Lower leg skin (tissue), 4 donors: ENCODE measurements around the gene SOCS6. TPM values are rescaled to one million over a fixed set of nuclear protein-coding genes. Genes with fewer than 3 reads are reported as not detected.
A peak's percentile ranks its signal among the peaks of the same experiment; 100 is the strongest.
"Not testable (repeated sequence)": the region's sequence is repeated elsewhere in the genome, so short reads cannot be mapped to it uniquely, and the experiment has no call there.

Experiments
- DNase-seq, 2 donors: peaks; one replicate each; pipeline ENCODE4 v3.0.0-alpha.2; 2019; ENCODE audit warnings: low spot score in 2 of 2
- H3K4me3 ChIP-seq: fragments of 200-600 bp; sonication (generic); 2 replicates; pipeline ENCODE4 v1.5.1; 2017; ENCODE audit warnings: mild to moderate bottlenecking, low read depth; ENCODE audit not compliant: poor library complexity, severe bottlenecking
- CTCF ChIP-seq, 3 donors: fragments of 450-650 bp; IDR thresholded peaks; one replicate each; pipeline ENCODE4 v1.5.1; 2016; ENCODE audit warnings: antibody characterized with exemption in 3 of 3, mild to moderate bottlenecking in 3 of 3, moderate library complexity in 2 of 3
- POLR2A ChIP-seq, 2 donors: fragments of 450-650 bp; IDR thresholded peaks; one replicate each; pipeline ENCODE4 v1.6.1; 2016 to 2017; ENCODE audit warnings: antibody characterized with exemption in 2 of 2, mild to moderate bottlenecking in 1 of 2, moderate library complexity in 1 of 2
- WGBS, 2 donors: methylation state at CpG; one replicate each; pipeline ENCODE4 v1.1.5; 2018; 5-methylcytosine and 5-hydroxymethylcytosine counted together
- intact Hi-C: fragments of 100-400 bp; cut with DNase I; formaldehyde crosslinking; loops from one replicate; pipeline ENCODE4 v1.15.0; 2023; ENCODE audit warnings: low total_unique reads
- total RNA-seq, 4 donors: library from RNA; depleted of rRNA; stranded (reverse); fragments of >200 nt; gene quantifications; one replicate each; pipeline ENCODE4 v1.1.0, GENCODE V29; 2016

SOCS6 gene
- total RNA-seq = 10 to 100 TPM; 13.3 to 19.7 (median 18.7) TPM

DNA sequence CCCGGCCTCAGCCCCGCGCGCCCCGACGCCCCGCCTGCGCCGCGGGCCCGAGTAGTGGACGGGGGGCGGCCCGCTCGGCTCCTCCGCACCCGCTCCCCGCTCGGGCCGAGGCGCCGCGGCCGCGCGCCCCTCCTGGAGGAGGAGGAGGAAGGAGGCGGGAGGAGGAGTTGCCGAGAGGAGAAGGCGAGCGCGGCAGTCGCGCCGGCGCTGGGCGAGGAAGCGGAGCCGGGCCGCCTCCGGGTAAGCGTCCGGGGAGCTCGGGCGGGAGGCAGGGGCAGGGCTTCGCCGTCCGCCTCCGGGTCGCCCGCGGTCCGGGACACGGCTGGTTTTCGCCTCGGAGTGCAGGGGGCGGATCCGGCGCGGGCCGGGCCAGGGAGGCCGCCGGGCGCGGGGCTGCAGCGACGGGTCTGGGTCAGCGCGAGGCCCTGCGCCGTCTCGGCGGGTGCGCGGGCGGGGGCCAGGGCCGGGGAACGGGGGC lies at the start of gene SOCS6:
SOCS6 (plus strand) TSS at position 195 of the 478 bp plus-strand sequence. CDS start 35,624 bp downstream, outside the sequence.
- peak in 1 of 2 donors; percentile 88 for DNase-seq
- WGBS, 2 donors = 0 to 1% methylated on average over 9 to 25 of the region's 77 CpGs
- no peak for TF ChIP-seq CTCF (IDR thresholded peaks at IDR 0.05)
- peak in 1 of 2 donors; percentile 53 for TF ChIP-seq POLR2A (IDR thresholded peaks at IDR 0.05)
- peak within 1 kb of the TSS; percentile 62 for H3K4me3 ChIP-seq
- intact Hi-C loops = no loop called here

GRCh38 chr18:70243131-70243929 lies 45.5 kb upstream of the SOCS6 start:
- no peak overlapping the region for H3K4me3 ChIP-seq
- 49 to 62% methylated on average over 13 of the region's 13 CpGs for WGBS, 2 donors
- no peak for DNase-seq
- intact Hi-C loops = no loop called here
- TF ChIP-seq POLR2A (IDR thresholded peaks at IDR 0.05) (no peak), CTCF (IDR thresholded peaks at IDR 0.05) (no peak)

- WGBS, 2 donors = 29 to 30% methylated on average over 4 of the region's 4 CpGs
- TF ChIP-seq CTCF (IDR thresholded peaks at IDR 0.05) (no peak), POLR2A (IDR thresholded peaks at IDR 0.05) (no peak)
- intact Hi-C loops = no loop called here
- DNase-seq = no peak
- no peak overlapping the region for H3K4me3 ChIP-seq
Measured at GRCh38 chr18:70246061-70246466, 42.8 kb upstream of the SOCS6 start.

- intact Hi-C loops = no loop called here
- TF ChIP-seq POLR2A (IDR thresholded peaks at IDR 0.05) (no peak), CTCF (IDR thresholded peaks at IDR 0.05) (no peak)
- 84 to 88% methylated on average over 5 of the region's 5 CpGs for WGBS, 2 donors
- no peak for DNase-seq
- no peak overlapping the region for H3K4me3 ChIP-seq
Measured at GRCh38 chr18:70249118-70249517, 39.7 kb upstream of the SOCS6 start.

DNA sequence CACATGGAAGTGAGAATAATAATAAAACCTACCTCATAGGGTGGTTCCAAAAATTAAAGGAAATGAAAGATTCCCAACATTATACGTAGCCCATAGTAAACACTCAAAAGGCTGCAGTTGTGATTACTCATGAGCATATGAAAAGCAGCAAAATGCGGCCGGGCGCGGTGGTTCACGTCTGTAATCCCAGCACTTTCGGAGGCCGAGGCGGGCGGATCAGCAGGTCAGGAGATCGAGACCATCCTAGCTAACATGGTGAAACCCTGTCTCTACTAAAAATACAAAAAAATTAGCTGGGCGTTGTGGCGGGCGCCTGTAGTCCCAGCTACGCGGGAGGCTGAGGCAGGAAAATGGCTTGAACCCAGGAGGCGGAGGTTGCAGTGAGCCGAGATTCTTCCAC lies 39.0 kb upstream of the SOCS6 start:
- 96% methylated on average over 18 of the region's 18 CpGs for WGBS, 2 donors
- intact Hi-C loops, DNase-seq, H3K4me3 ChIP-seq: not testable (repeated sequence)

DNA sequence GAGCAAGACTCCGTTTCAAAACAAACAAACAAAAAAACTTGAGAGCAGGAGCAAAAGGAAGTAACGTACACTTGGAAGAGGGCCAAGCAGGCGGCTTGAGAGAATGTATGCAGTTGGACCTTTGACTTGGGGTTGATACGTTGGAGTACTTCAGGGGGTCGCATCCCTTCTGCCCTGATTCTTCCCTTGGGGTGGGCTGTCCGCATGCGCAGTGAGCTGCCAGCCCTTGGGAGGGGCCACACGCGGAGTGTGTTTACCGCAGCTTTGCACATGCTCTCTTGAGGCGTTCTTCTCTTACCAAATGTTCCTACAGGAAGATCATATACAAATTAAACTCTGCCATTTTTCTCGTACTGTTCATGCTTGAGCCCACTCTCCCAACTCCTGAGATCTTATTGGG lies 38.1 kb upstream of the SOCS6 start:
- intact Hi-C loops = no loop called here
- no peak for DNase-seq
- no peak overlapping the region for H3K4me3 ChIP-seq
- TF ChIP-seq CTCF (IDR thresholded peaks at IDR 0.05) = no peak
- no peak for TF ChIP-seq POLR2A (IDR thresholded peaks at IDR 0.05)
- 90 to 92% methylated on average over 12 of the region's 12 CpGs for WGBS, 2 donors
